GM12878 (cell line): ENCODE results near the gene GLB1L. TPM values are rescaled to one million over a fixed set of nuclear protein-coding genes. Genes with fewer than 3 reads are reported as not detected.

Experiments
- ATAC-seq: fragments of 200-7000 bp; cut with Tn5 transposase; 3 replicates; pipeline ENCODE4 v1.9.1; 2020; ENCODE audit warnings: mild to moderate bottlenecking, moderate library complexity
- BruUV-seq: library from RNA; stranded (reverse); fragments of 400-500 nt; replicated peaks from 2 replicates; lab custom pipeline; 2021; lab: Mats Ljungman, UMichigan
- CTCF ChIA-PET: fragments of 300-600 bp; sonication (Branson Sonifier 250); formaldehyde crosslinking; extraction: SDS; loops from one replicate; lab custom pipeline; 2021; ENCODE audit warnings: inconsistent platforms; lab: Yijun Ruan, JAX
- POLR2A ChIA-PET: fragments of 350-600 bp; formaldehyde crosslinking; extraction: SDS; loops from one replicate; lab custom pipeline; 2021; ENCODE audit warnings: inconsistent platforms; lab: Charles Lee
- RAD21 ChIA-PET: fragments of 300-600 bp; sonication (Branson Sonifier 250); formaldehyde crosslinking; loops from one replicate; lab custom pipeline; 2023; ENCODE audit warnings: antibody characterized with exemption; ENCODE audit not compliant: unreplicated experiment; lab: Charles Lee
- SMC1A ChIA-PET: fragments of 300-600 bp; sonication (Branson Sonifier 250); formaldehyde crosslinking; loops from one replicate; lab custom pipeline; 2023; ENCODE audit not compliant: unreplicated experiment, uncharacterized antibody; lab: Charles Lee
- DNase-seq: peaks from one replicate; pipeline ENCODE4 v3.0.0-alpha.2; 2011; ENCODE audit warnings: low read depth, low spot score
- FAIRE-seq: peaks from 3 replicates; lab custom pipeline; 2011; peaks lifted over from hg19 to GRCh38; lab: Jason Lieb, UNC
- H2AFZ ChIP-seq: 2 replicates; pipeline ENCODE4 v1.6.0; 2011; ENCODE audit warnings: low read depth, low read length, control low read depth; ENCODE audit not compliant: control insufficient read depth
- H3K27ac ChIP-seq: 2 replicates; pipeline ENCODE4 v1.5.1; 2011; ENCODE audit warnings: control low read depth; ENCODE audit not compliant: control insufficient read depth, insufficient read depth
- H3K27me3 ChIP-seq, 2 experiments: replicated peaks in 1 of 2; 2 replicates each; pipeline versions ENCODE4 v1.6.0 to v1.6.1; 2011; ENCODE audit warnings: low read length in 1 of 2; ENCODE audit not compliant: control insufficient read depth in 2 of 2, insufficient read depth in 2 of 2
- H3K36me3 ChIP-seq, 2 experiments: 2 replicates each; pipeline ENCODE4 v1.5.1; 2011; ENCODE audit warnings: low read length in 1 of 2; ENCODE audit not compliant: control insufficient read depth in 2 of 2, insufficient read depth in 2 of 2
- H3K4me1 ChIP-seq: 2 replicates; pipeline ENCODE4 v1.6.1; 2011; ENCODE audit warnings: mild to moderate bottlenecking, low read length, moderate library complexity, mixed read lengths; ENCODE audit not compliant: control insufficient read depth, insufficient read depth
- H3K4me2 ChIP-seq: 2 replicates; pipeline ENCODE4 v1.6.0; 2011; ENCODE audit warnings: control low read depth; ENCODE audit not compliant: control insufficient read depth, insufficient read depth
- H3K4me3 ChIP-seq: fragments of 200-600 bp; sonication (generic); 2 replicates; pipeline ENCODE4 v1.5.1; 2016
- H3K79me2 ChIP-seq: 2 replicates; pipeline ENCODE4 v1.6.0; 2011; ENCODE audit warnings: low read length; ENCODE audit not compliant: control insufficient read depth, insufficient read depth
- H3K9ac ChIP-seq: 2 replicates; pipeline ENCODE4 v1.8.0; 2011; ENCODE audit warnings: low read length, control low read depth, mixed read lengths; ENCODE audit not compliant: control insufficient read depth, insufficient read depth
- H3K9me3 ChIP-seq: replicated peaks from 3 replicates; pipeline ENCODE4 v1.5.1; 2011; ENCODE audit warnings: mild to moderate bottlenecking, low read length; ENCODE audit not compliant: control insufficient read depth, insufficient read depth
- H4K20me1 ChIP-seq: 2 replicates; pipeline ENCODE4 v1.6.0; 2011; ENCODE audit not compliant: control insufficient read depth, insufficient read depth
- CREB1 ChIP-seq: IDR thresholded peaks from 2 replicates; pipeline ENCODE4 v1.6.1; 2012; ENCODE audit warnings: low read depth, mild to moderate bottlenecking, inconsistent platforms
- HDAC2 ChIP-seq: fragments of 200-600 bp; sonication (generic); IDR thresholded peaks from 2 replicates; pipeline ENCODE4 v1.6.1; 2017
- HDAC6 ChIP-seq: fragments of 200-600 bp; sonication (generic); IDR thresholded peaks from one replicate; pipeline ENCODE4 v1.8.0; 2017; ENCODE audit warnings: antibody characterized with exemption; ENCODE audit not compliant: unreplicated experiment
- LARP7 ChIP-seq: fragments of 450-650 bp; IDR thresholded peaks from 2 replicates; pipeline ENCODE4 v1.6.1; 2017; ENCODE audit warnings: mild to moderate bottlenecking
- NFIC ChIP-seq: IDR thresholded peaks from 2 replicates; pipeline ENCODE4 v1.6.1; 2012; ENCODE audit warnings: low read depth, mild to moderate bottlenecking, inconsistent platforms, low read length, moderate library complexity
- NFYA ChIP-seq: IDR thresholded peaks from 2 replicates; pipeline ENCODE4 v1.6.1; 2011; ENCODE audit warnings: low read depth, mild to moderate bottlenecking, low read length, improper control_type of control experiment, borderline replicate concordance
- PAX5 ChIP-seq: IDR thresholded peaks from 2 replicates; pipeline ENCODE4 v1.6.1; 2011; ENCODE audit warnings: low read depth, low read length, borderline replicate concordance
- PAX8 ChIP-seq: fragments of 450-650 bp; IDR thresholded peaks from 2 replicates; pipeline ENCODE4 v1.6.1; 2017; ENCODE audit warnings: mild to moderate bottlenecking, moderate library complexity
- TCF3 ChIP-seq: IDR thresholded peaks from 2 replicates; pipeline ENCODE4 v1.6.1; 2012; ENCODE audit warnings: low read depth, mild to moderate bottlenecking, low read length, borderline replicate concordance; ENCODE audit not compliant: insufficient read depth
- whole genome bisulfite sequencing: methylation state at CpG from one replicate; pipeline ENCODE4 v1.1.6; 2016; ENCODE audit warnings: low lambda C conversion rate; ENCODE audit not compliant: insufficient replicate concordance, insufficient coverage; ENCODE audit errors: missing lambda C conversion rate; 5-methylcytosine and 5-hydroxymethylcytosine counted together
- in situ Hi-C: fragments of 300-500 bp; cut with MboI; formaldehyde crosslinking; loops from 9 replicates; pipeline ENCODE4 v1.14.3; 2018; ENCODE audit warnings: mixed read lengths
- intact Hi-C: fragments of 100-400 bp; cut with micrococcal nuclease; formaldehyde crosslinking; loops from one replicate; pipeline ENCODE4 v1.14.2; 2022; ENCODE audit not compliant: unreplicated experiment
- polyA plus RNA-seq, 11 experiments: library from polyadenylated mRNA; depleted of rRNA in 4 of 11; unstranded in 6 of 11; stranded (reverse) in 5 of 11; fragments of >200 nt; fragmentation: Nextera tagmentation in 4 of 11; fragmentation: Illumina TruSeq in 1 of 11; extraction: Ambion mirVana in 4 of 11; extraction: Trizol in 1 of 11; gene quantifications; 1 replicate in 1 of 11; 2 replicates in 10 of 11; pipeline versions ENCODE4 v1.2.1 to v1.2.3, GENCODE V29; 2011 to 2016; ENCODE audit warnings: inconsistent platforms in 2 of 11, missing spikeins in 2 of 11, low read depth in 1 of 11
- total RNA-seq, 4 experiments: library from RNA; depleted of rRNA in 3 of 4; stranded (reverse); fragments of >200 nt in 3 of 4; fragmentation: Illumina TruSeq in 1 of 4; extraction: Trizol in 1 of 4; gene quantifications; 2 replicates each; pipeline versions ENCODE4 v1.2.1 to v1.2.3, GENCODE V29; 2013 to 2021
- TF ChIP-seq, protein P1 (sequence below): fragments of 450-650 bp; IDR thresholded peaks from 2 replicates; pipeline ENCODE4 v1.6.1; 2016; ENCODE audit warnings: mild to moderate bottlenecking

GLB1L gene
- total and polyA plus RNA-seq, 10 of the 15 experiments (the other 5 are each of a cell fraction or from before 2014, with no cell fraction given): 0.29 to 4.6 (median 2.7) TPM

DNA sequence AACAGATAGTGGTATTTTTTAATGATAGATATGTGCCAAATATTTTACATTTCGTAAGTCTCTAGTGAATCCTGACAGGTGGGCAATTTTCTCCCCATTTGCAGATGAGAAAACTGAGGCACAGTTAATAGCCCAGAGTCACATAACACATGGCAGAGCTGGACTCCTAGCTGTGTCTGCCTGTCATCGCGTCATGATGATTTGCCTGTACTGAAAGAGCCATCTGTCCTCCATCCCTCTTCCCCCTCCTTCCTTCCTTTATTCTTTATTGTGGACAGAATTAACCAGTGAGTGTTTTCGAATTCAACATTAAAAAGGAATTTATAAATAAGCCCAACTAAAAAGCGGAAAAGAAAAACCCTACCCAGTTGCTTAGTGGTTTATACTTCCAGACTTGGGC is 37.1 kb upstream of the GLB1L start:
- in situ Hi-C loops: no loop called here
- 87% methylated on average over 5 of the region's 5 CpGs for WGBS
- no peak for FAIRE-seq

DNA sequence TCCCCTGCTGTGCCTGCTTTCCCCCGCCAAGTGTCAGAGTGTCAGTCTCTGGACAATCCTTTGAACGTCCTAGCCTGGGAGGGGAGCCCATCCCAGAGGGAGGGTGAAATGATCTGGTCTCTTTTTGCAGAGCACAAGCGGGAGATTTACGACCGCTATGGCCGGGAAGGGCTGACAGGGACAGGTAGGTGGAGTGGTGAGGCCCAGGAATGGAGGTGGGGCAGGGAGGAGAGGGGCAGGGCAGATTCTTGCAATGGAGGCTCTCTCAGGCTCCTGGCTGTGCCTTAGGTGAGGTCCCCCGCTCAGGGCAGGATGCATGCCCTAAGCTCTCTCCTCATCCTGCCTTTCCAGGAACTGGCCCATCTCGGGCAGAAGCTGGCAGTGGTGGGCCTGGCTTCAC is 36.3 kb upstream of the GLB1L start:
- H3K79me2 ChIP-seq: peaks cover 6% of the 10 kb centered on the region
- H3K36me3 ChIP-seq: no peaks in the 10 kb centered on the region; a peak in 1 of 4 replicates
- H3K27ac ChIP-seq: no peak overlapping the region
- no peak overlapping the region for H2AFZ ChIP-seq
- no TSS peak for BruUV-seq
- ChIA-PET RAD21 (interaction anchor here (5.9 kb wide), 1 partner anchor 12 kb away, joined by 78 read pairs; no protein-coding TSS in a partner anchor), POLR2A (interaction anchor here (1.1 to 7.0 kb wide), 4 partner anchors 12 to 106 kb away, joined by 6 to 160 read pairs (median 42); partner anchors contain the start of genes CNPPD1, TUBA4A and TUBA4B), CTCF (interaction anchor here (1.2 to 13.5 kb wide), 4 partner anchors 12 to 210 kb away, joined by 4 to 257 read pairs (median 23); partner anchors contain the start of genes GLB1L and STK16), SMC1A (interaction anchor here (0.8 to 8.8 kb wide), 3 partner anchors 12 to 122 kb away, joined by 4 to 96 read pairs (median 6); partner anchors contain the start of genes GLB1L and STK16)
- no peaks in the 10 kb centered on the region for H4K20me1 ChIP-seq
- WGBS: 78% methylated on average over 8 of the region's 8 CpGs
- in situ Hi-C loops: no loop called here
- H3K4me2 ChIP-seq: no peak overlapping the region
- ATAC-seq (no peak), FAIRE-seq (no peak), DNase-seq (no peak)
- TF ChIP-seq PAX8 (no peak), NFIC (no peak), HDAC2 (no peak), LARP7 (no peak), NFYA (no peak), TCF3 (no peak), HDAC6 (no peak), CREB1 (no peak)
- TF ChIP-seq, protein P1, sequence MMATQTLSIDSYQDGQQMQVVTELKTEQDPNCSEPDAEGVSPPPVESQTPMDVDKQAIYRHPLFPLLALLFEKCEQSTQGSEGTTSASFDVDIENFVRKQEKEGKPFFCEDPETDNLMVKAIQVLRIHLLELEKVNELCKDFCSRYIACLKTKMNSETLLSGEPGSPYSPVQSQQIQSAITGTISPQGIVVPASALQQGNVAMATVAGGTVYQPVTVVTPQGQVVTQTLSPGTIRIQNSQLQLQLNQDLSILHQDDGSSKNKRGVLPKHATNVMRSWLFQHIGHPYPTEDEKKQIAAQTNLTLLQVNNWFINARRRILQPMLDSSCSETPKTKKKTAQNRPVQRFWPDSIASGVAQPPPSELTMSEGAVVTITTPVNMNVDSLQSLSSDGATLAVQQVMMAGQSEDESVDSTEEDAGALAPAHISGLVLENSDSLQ: no peak
- H3K27me3 ChIP-seq: no peaks in the 10 kb centered on the region
- H3K4me3 ChIP-seq: no peak overlapping the region
- no peaks in the 10 kb centered on the region for H3K9me3 ChIP-seq
- H3K4me1 ChIP-seq: peaks cover 26% of the 10 kb centered on the region
- H3K9ac ChIP-seq: no peak overlapping the region
- intact Hi-C loops: no loop called here

More for the DNA sequence above, 37.1 kb upstream of the GLB1L start:
- ChIA-PET RAD21 (no interaction called here), POLR2A (interaction anchor here (5.6 to 7.0 kb wide), 2 partner anchors 31 to 107 kb away, joined by 34 to 160 read pairs; partner anchors contain the start of genes CNPPD1, TUBA4A and TUBA4B), SMC1A (interaction anchor here (0.7 to 8.8 kb wide), 2 partner anchors 11 to 53 kb away, joined by 3 to 96 read pairs; partner anchors contain the start of genes ANKZF1 and ATG9A), CTCF (interaction anchor here (2.6 to 13.5 kb wide), 2 partner anchors 11 to 123 kb away, joined by 6 to 257 read pairs; no protein-coding TSS in a partner anchor)
- Histone ChIP-seq H3K4me2 (no peak overlapping the region), H3K9me3 (no peaks in the 10 kb centered on the region), H3K4me1 (peaks cover 26% of the 10 kb centered on the region), H3K36me3 (no peaks in the 10 kb centered on the region; a peak in 1 of 4 replicates), H3K27me3 (no peaks in the 10 kb centered on the region), H3K27ac (no peak overlapping the region), H3K9ac (no peak overlapping the region), H3K4me3 (no peak overlapping the region), H2AFZ (no peak overlapping the region), H4K20me1 (no peaks in the 10 kb centered on the region), H3K79me2 (peaks cover 6% of the 10 kb centered on the region)
- ATAC-seq: no peak
- intact Hi-C loops: no loop called here
- DNase-seq: no peak
- TF ChIP-seq PAX5: no peak
- BruUV-seq: no TSS peak
